PC-3 (cell line): ENCODE data around the gene ZDHHC22.

Source experiments
- CTCF ChIP-seq: fragments of 300-600 bp; sonication (generic); conservative IDR thresholded peaks from 2 replicates; pipeline ENCODE4 v1.5.1; 2017; ENCODE audit warnings: antibody characterized with exemption, low read depth, mild to moderate bottlenecking, low read length
- EZH2 ChIP-seq: fragments of 300-600 bp; sonication (generic); IDR thresholded peaks from one replicate; pipeline ENCODE4 v1.6.1; 2017; ENCODE audit warnings: antibody characterized with exemption, mild to moderate bottlenecking, low read length; ENCODE audit not compliant: unreplicated experiment
- EZH2phosphoT487 ChIP-seq: fragments of 300-600 bp; sonication (generic); IDR thresholded peaks from 2 replicates; pipeline ENCODE4 v1.6.1; 2018; ENCODE audit warnings: mild to moderate bottlenecking, antibody characterized with exemption, low read length, borderline replicate concordance

GRCh38 chr14:77083082-77083481 is 58.5 kb downstream of the ZDHHC22 start:
- TF ChIP-seq EZH2phosphoT487 (no peak), CTCF (no peak), EZH2 (no peak)
